CD4-positive, alpha-beta T cell treated with Interleukin-4 for 4 hours (primary cell): Measurements from ENCODE around the gene ZC3H18.
A peak's percentile ranks its signal among the peaks of the same experiment; 100 is the strongest.

ENCODE experiments used
- DNase-seq: peaks from one replicate; pipeline ENCODE4 v3.0.0-alpha.2; 2020

Gene ZC3H18

GRCh38 chr16:88552166-88552565 lies 18.0 kb upstream of the ZC3H18 start:
- no peak for DNase-seq

- no peak for DNase-seq
Measured at GRCh38 chr16:88552815-88553214, 17.4 kb upstream of the ZC3H18 start.

GRCh38 chr16:88553739-88554138 lies 16.5 kb upstream of the ZC3H18 start:
- DNase-seq: no peak

- no peak for DNase-seq
Measured at GRCh38 chr16:88554711-88555264, 15.4 kb upstream of the ZC3H18 start.

GRCh38 chr16:88556294-88556988 lies 13.8 kb upstream of the ZC3H18 start:
- DNase-seq: no peak

- DNase-seq: no peak
Measured at GRCh38 chr16:88558457-88559442, 11.5 kb upstream of the ZC3H18 start.

- no peak for DNase-seq
Measured at GRCh38 chr16:88560714-88561484, 9.3 kb upstream of the ZC3H18 start.

- peak; percentile 52 for DNase-seq
Measured at GRCh38 chr16:88561485-88562359, 8.5 kb upstream of the ZC3H18 start.

GRCh38 chr16:88566158-88566557 lies 4.0 kb upstream of the ZC3H18 start:
- DNase-seq: peak; percentile 36

- DNase-seq: no peak
Measured at GRCh38 chr16:88568710-88569613, 1.2 kb upstream of the ZC3H18 start.

GRCh38 chr16:88569614-88569984 lies 604 bp upstream of the ZC3H18 start:
- DNase-seq: no peak

GRCh38 chr16:88570691-88571092 lies 489 bp downstream of the ZC3H18 start:
- peak; percentile 27 for DNase-seq

- DNase-seq: no peak
Measured at GRCh38 chr16:88575251-88575650, 5.0 kb downstream of the ZC3H18 start.

GRCh38 chr16:88576307-88576706 lies 6.1 kb downstream of the ZC3H18 start:
- DNase-seq: no peak

- no peak for DNase-seq
Measured at GRCh38 chr16:88577166-88577565, 7.0 kb downstream of the ZC3H18 start.

GRCh38 chr16:88578446-88579313 lies 8.5 kb downstream of the ZC3H18 start:
- DNase-seq: no peak

GRCh38 chr16:88580371-88580770 lies 10.2 kb downstream of the ZC3H18 start:
- DNase-seq: no peak

GRCh38 chr16:88581033-88581432 lies 10.8 kb downstream of the ZC3H18 start:
- DNase-seq: no peak

- DNase-seq: no peak
Measured at GRCh38 chr16:88582912-88583575, 12.8 kb downstream of the ZC3H18 start.
